ENCODE measurements around the gene ATF3.
"Not testable (repeated sequence)": the region's sequence is repeated elsewhere in the genome, so short reads cannot be mapped to it uniquely, and the experiment has no call there.

Gene ATF3

GRCh38 chr1:212628046-212628445, 19.5 kb downstream of the ATF3 start:
- no peak for DNase-seq (ENCODE audit: low spot score)

- DNase-seq (ENCODE audit: low spot score): no peak
Measured at GRCh38 chr1:212628813-212629415, 20.4 kb downstream of the ATF3 start.

- no peak for DNase-seq (ENCODE audit: low spot score)
Measured at GRCh38 chr1:212629450-212630157, 21.0 kb downstream of the ATF3 start.

- DNase-seq (ENCODE audit: low spot score): peak; percentile 61
Measured at GRCh38 chr1:212630158-212630900, 21.8 kb downstream of the ATF3 start.

GRCh38 chr1:212633161-212633560, 24.6 kb downstream of the ATF3 start:
- no peak for DNase-seq (ENCODE audit: low spot score)

- no peak for DNase-seq (ENCODE audit: low spot score)
Measured at GRCh38 chr1:212634252-212634651, 25.7 kb downstream of the ATF3 start.

- no peak for DNase-seq (ENCODE audit: low spot score)
Measured at GRCh38 chr1:212635141-212635631, 26.6 kb downstream of the ATF3 start.

- no peak for DNase-seq (ENCODE audit: low spot score)
Measured at GRCh38 chr1:212637902-212638301, 29.3 kb downstream of the ATF3 start.

- no peak for DNase-seq (ENCODE audit: low spot score)
Measured at GRCh38 chr1:212638492-212639151, 30.1 kb downstream of the ATF3 start.

- not testable (repeated sequence) for DNase-seq (ENCODE audit: low spot score)
Measured at GRCh38 chr1:212639524-212639923, 31.0 kb downstream of the ATF3 start.

GRCh38 chr1:212640223-212640878, 31.8 kb downstream of the ATF3 start:
- DNase-seq (ENCODE audit: low spot score): no peak

- no peak for DNase-seq (ENCODE audit: low spot score)
Measured at GRCh38 chr1:212641956-212642355, 33.4 kb downstream of the ATF3 start.

GRCh38 chr1:212643877-212644276, 35.3 kb downstream of the ATF3 start:
- no peak for DNase-seq (ENCODE audit: low spot score)

GRCh38 chr1:212644866-212645545, 36.4 kb downstream of the ATF3 start:
- DNase-seq (ENCODE audit: low spot score): no peak

GRCh38 chr1:212645546-212646543, 37.3 kb downstream of the ATF3 start:
- no peak for DNase-seq (ENCODE audit: low spot score)

GRCh38 chr1:212646588-212646987, 38.0 kb downstream of the ATF3 start:
- no peak for DNase-seq (ENCODE audit: low spot score)

- no peak for DNase-seq (ENCODE audit: low spot score)
Measured at GRCh38 chr1:212647004-212647403, 38.4 kb downstream of the ATF3 start.

GRCh38 chr1:212648431-212648830, 39.9 kb downstream of the ATF3 start:
- no peak for DNase-seq (ENCODE audit: low spot score)

- no peak for DNase-seq (ENCODE audit: low spot score)
Measured at GRCh38 chr1:212649020-212649419, 40.5 kb downstream of the ATF3 start.

- no peak for DNase-seq (ENCODE audit: low spot score)
Measured at GRCh38 chr1:212650228-212650627, 41.7 kb downstream of the ATF3 start.

Data from SW480 (cell line).